RWPE1 (cell line): ENCODE data around the gene ARHGAP24.

Experiments used
- CTCF ChIA-PET: fragments of 350-600 bp; sonication (Branson Sonifier 250); formaldehyde crosslinking; extraction: SDS; loops from one replicate; lab custom pipeline; 2021; lab: Yijun Ruan, JAX
- POLR2A ChIA-PET: fragments of 400-600 bp; formaldehyde crosslinking; extraction: SDS; loops from one replicate; lab custom pipeline; 2020; ENCODE audit warnings: antibody characterized with exemption; ENCODE audit not compliant: low non-redundant PET; lab: Yijun Ruan, JAX
- DNase-seq: peaks from one replicate; pipeline ENCODE4 v3.0.0; 2012; ENCODE audit warnings: low spot score
- H3K27ac ChIP-seq: fragments of 450-650 bp; 2 replicates; pipeline ENCODE4 v1.5.1; 2017
- CTCF ChIP-seq: fragments of 450-650 bp; conservative IDR thresholded peaks from 2 replicates; pipeline ENCODE4 v1.5.1; 2017; ENCODE audit warnings: low read depth, mild to moderate bottlenecking

Gene ARHGAP24

GRCh38 chr4:85751866-85752265, 276.9 kb downstream of the ARHGAP24 start:
- POLR2A ChIA-PET: no interaction called here
- CTCF ChIA-PET: interaction anchor here (0.9 kb wide), 1 partner anchor 10 kb away, joined by 3 read pairs; no protein-coding TSS in a partner anchor
- no peak for DNase-seq
- TF ChIP-seq CTCF: no peak
- no peak overlapping the region for H3K27ac ChIP-seq

GRCh38 chr4:85755285-85755684, 280.3 kb downstream of the ARHGAP24 start:
- CTCF ChIA-PET: no interaction called here
- no peak overlapping the region for H3K27ac ChIP-seq
- TF ChIP-seq CTCF: no peak
- DNase-seq: no peak
- POLR2A ChIA-PET: no interaction called here

GRCh38 chr4:85756938-85757337, 282.0 kb downstream of the ARHGAP24 start:
- peak; percentile 35; the same call in 1 of the 2 replicates for TF ChIP-seq CTCF
- CTCF ChIA-PET: interaction anchor here (1.3 kb wide), 1 partner anchor 9 kb away, joined by 5 read pairs; no protein-coding TSS in a partner anchor
- H3K27ac ChIP-seq: no peak overlapping the region
- POLR2A ChIA-PET: no interaction called here
- DNase-seq: peak; percentile 14

- H3K27ac ChIP-seq: no peak overlapping the region
- ChIA-PET POLR2A (no interaction called here), CTCF (no interaction called here)
- no peak for TF ChIP-seq CTCF
- DNase-seq: no peak
Observed at GRCh38 chr4:85759388-85759787, 284.4 kb downstream of the ARHGAP24 start.

- TF ChIP-seq CTCF: no peak
- POLR2A ChIA-PET: no interaction called here
- H3K27ac ChIP-seq: no peak overlapping the region
- no peak for DNase-seq
- CTCF ChIA-PET: interaction anchor here (0.5 to 0.6 kb wide), 2 partner anchors 18 to 154 kb away, joined by 3 read pairs; no protein-coding TSS in a partner anchor
Observed at GRCh38 chr4:85760511-85760910, 285.6 kb downstream of the ARHGAP24 start.

- ChIA-PET CTCF (interaction anchor here (0.6 to 1.3 kb wide), 4 partner anchors 11 to 777 kb away, joined by 3 to 6 read pairs (median 3); no protein-coding TSS in a partner anchor), POLR2A (no interaction called here)
- DNase-seq: no peak
Observed at GRCh38 chr4:85761803-85762528, 287.0 kb downstream of the ARHGAP24 start.

More at GRCh38 chr4:85761803-85762528, 287.0 kb downstream of the ARHGAP24 start:
- no peak for TF ChIP-seq CTCF
- H3K27ac ChIP-seq: no peak overlapping the region
